ENCODE data around the gene RAB38.

RAB38 gene

DNA sequence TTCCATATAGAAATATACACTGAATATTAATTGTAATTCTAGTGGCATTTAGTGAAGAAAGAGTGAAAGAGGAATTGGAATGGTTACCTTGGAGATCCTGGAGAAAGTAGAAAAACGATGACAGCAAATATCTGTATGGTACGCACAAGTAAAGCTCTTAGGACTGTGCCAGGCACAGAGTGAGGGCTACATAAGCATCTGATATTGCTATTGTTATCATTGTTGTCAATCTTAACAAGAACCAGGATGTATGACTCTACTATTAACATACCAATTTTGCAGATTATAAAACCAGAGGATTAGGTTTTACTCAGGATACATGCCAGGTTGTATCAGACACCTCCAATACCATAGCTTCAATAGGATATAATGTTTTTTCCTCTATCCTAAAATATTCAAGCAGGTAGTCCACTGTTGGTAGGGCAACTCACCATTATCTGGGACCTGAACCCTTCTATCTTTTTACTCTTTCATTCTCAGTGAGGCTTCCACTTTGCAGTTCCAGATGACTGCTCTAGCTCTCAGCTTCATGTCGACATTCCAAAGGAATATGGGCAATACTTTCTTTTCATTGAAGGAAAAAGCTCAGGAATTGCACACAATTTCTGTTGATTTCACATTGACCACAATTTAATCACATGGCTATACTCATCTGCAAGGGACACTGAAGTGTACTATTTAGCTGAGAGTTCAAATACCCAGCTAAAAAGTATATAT, 73.2 kb downstream of the RAB38 start:
- no peak for DNase-seq

DNA sequence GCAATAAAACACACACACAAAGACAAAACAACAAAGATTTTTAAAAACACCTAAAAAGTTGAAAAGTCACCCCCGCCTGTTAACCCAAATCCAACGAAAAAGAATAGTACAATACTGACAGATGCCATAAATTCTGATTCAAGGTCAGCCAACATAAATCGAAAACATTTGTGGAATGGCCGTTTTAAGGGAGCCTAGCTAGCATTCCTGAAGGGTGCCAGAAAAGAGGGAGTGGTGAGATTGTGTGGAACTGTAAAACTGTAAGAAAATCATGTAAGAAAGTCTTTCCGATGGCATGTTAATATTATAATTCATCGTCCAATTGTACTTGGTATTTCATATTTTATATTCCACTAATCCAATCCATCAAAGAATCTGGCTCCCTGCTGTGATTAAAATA, 75.1 kb downstream of the RAB38 start:
- no peak for DNase-seq

DNA sequence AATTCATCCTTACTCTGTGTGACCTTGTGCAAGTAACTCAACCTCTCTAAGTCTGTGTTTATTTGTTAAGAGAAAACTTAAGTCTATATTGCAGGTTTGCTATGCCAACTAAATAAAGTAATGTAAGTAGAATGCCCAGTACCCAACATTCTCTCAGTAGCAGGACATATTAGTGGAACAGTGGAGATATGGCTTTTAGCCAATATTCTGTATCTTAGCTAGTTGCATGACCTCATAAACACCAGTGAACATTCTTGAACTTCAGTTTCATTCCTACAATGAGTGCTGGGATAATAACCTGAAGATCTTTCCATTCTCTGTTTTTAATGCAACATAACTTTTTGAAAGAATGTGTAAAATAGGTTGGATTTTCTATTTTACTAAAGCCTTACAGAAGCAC, 77.0 kb downstream of the RAB38 start:
- no peak for DNase-seq

DNA sequence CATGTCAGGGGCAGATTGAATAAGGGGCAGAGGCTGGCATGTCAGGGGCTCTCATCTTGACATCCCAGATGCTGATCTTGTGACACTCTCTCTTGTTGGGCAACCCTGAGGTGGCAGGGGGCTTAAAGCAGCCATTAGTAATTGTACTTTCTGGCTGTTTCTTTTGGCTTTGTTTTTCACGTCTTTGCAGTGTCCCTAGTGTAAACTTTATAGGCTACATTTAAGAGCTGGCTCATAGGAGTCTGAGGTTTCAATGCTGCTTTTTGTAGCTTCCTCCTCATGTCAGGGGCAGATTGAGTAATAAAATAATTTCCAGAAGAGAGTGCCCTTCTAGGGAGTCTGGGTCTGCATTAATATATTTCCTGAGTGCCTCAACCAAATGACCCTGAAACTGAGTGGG, 86.1 kb downstream of the RAB38 start:
- no peak for DNase-seq

DNA sequence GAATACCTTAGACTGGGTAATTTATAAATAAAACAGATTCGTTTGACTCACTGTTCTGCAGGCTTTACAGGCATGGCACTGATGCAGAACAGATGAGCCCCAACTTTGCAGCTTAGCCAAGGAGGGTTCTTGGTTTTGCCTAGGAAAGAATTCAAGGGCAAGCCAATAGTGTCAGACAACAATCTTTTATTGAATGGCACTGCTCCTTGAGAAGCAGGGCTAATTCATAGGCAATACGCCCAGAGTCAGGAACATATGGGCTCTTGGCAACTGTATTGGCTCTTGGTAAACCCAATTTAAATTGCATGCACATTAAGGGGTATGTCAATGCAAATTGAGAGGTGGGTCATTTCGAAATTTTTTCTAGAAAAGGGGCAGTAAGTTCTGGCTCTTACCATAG, 87.9 kb downstream of the RAB38 start:
- DNase-seq = no peak

DNA sequence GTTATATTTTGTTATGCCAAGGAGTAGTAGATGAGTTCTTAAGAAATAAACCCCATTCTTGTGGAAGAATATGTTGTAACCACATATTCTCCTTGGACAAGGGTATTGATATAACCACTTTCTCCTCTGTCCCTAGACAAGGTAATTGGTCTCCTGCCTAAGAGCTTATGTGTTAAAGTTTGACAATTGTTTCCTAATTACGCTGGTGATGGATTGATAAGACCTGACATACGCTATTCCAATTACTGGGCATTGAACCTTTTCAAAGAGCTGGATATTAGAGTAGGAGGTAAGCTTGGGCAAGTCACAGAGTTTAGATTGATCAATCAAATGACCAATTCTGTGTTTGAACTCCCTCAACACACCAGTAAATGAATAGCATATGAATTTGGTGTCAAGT, 88.9 kb downstream of the RAB38 start:
- no peak for DNase-seq

DNA sequence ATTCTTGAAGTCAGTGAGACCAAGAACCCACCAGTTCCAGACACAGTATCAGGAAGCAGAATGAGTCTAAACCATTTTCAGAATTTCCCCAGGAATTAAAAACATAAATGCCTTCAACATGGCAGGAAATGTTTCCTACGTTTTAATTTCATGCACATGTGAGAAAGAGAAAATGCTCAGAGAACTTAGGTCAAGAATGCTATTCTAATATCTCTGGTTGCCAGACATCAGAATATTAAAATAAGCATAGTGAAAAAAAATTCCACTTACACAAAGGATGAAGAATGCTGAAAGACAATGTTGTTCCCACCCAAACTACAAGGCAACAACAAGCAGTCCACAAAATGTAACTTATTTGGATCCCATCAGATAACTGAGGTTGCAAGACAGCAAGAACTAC, 104.8 kb downstream of the RAB38 start:
- DNase-seq = no peak

DNA sequence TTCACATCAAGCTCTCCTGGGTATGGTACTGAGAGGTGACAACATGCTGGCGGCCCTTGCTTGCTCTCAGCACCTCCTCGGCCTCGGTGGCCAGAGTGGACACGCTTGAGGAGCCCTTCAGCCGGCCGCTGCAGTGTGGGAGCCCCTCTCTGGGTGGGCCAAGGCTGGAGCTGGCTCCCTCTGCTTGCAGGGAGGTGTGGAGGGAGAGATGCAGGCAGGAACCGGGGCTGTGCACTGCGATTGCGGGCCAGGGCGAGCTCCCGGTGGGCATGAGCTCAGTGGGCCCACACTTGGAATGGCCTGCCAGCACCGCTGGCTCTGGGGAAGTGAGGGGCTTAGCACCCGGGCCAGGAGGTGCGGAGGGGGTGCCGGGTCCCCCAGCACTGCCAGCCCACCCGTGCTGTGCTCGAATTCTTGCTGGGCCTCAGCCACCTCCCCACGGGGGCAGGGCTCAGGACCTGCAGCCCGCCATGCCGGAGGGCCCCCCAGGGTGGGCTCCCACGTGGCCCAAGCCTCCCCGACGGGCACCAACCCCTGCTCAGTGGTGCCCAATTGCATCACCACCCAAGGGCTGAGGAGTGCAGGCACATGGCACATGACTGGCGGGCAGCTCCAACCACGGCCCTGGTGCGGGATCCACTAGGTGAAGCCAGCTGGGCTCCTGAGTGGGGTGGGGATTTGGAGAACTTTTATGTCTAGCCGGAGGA, 106.2 kb downstream of the RAB38 start:
- no peak for DNase-seq

DNA sequence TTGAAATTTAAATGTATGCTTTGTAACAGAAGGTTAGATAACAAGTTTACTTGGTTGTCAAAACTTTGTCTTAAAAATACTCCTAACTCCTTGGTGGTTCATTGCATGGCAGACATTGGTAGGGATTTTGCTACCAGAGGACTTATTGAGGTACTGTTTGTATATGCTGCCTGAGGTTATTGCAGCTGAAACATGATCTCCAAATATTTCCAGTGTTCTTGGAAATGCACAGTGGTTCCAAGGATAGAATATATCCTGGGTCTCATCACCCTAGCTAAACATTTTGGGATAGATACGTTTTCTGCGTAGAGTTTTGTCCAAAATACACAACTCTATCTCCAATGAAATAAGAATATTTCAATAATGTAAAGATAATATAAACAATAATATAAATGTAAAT, 109.2 kb downstream of the RAB38 start:
- no peak for DNase-seq

DNA sequence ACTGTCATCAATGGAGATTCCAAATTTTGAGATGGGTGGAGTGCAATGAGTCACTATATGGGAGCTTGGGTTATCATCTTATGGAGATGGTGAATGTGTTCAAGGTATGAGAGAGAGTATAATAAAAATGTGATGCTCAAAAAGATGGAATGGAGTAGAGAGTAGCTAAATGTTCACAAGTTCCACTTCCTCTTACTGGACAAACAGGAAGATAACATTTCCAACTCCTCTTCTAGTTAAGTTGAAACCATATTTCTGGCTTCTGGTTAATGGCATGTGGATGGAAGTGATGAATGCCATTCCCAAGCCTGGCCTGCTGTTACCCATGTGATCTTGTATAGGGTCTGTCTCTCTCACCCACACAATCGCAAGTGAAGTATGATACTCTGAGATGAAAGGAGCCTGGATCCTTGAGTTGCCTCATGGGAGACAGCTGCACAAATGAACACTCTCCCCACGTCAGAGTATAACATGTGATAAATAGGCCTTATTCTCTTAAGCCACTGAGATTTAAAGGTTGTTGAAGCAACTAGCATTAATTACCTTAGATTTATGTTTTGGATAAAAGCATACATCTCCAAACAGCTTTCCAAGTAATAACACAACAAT, 111.0 kb downstream of the RAB38 start:
- DNase-seq = no peak

Data from right forelimb (tissue), 1 donor.